BLaER1 treated with 17β-estradiol and CSF1 and Interleukin-3, amounts not matched to agents 10 nM and 100 nM (cell line): Measurements from ENCODE around the gene PTDSS2.

ENCODE experiments used
- H3K27ac ChIP-seq, 11 experiments: shearing (Covaris generic); formaldehyde crosslinking; 2 replicates each; pipeline ENCODE4 v1.8.1; 2022
- H3K27me3 ChIP-seq, 11 experiments: shearing (Covaris generic); formaldehyde crosslinking; 2 replicates each; pipeline ENCODE4 v1.8.1; 2022
- H3K36me3 ChIP-seq, 11 experiments: shearing (Covaris generic); formaldehyde crosslinking; 2 replicates each; pipeline ENCODE4 v1.8.1; 2022
- H3K4me1 ChIP-seq, 10 experiments: shearing (Covaris generic); formaldehyde crosslinking; 2 replicates each; pipeline ENCODE4 v1.8.1; 2022
- H3K4me2 ChIP-seq, 11 experiments: shearing (Covaris generic); formaldehyde crosslinking; 2 replicates each; pipeline ENCODE4 v1.8.1; 2022
- H3K4me3 ChIP-seq, 10 experiments: shearing (Covaris generic); formaldehyde crosslinking; 2 replicates each; pipeline ENCODE4 v1.8.1; 2022
- H3K9ac ChIP-seq, 11 experiments: shearing (Covaris generic); formaldehyde crosslinking; 2 replicates each; pipeline ENCODE4 v1.8.1; 2022
- H3K9me3 ChIP-seq, 11 experiments: shearing (Covaris generic); formaldehyde crosslinking; replicated peaks in 1 of 11; 2 replicates each; pipeline ENCODE4 v1.8.1; 2022
- H4K20me1 ChIP-seq, 11 experiments: shearing (Covaris generic); formaldehyde crosslinking; 2 replicates each; pipeline ENCODE4 v1.8.1; 2022
- Cebpa-rat ChIP-seq, 11 experiments: shearing (Covaris generic); IDR thresholded peaks; 2 replicates each; pipeline ENCODE4 v1.8.1; 2022

Gene PTDSS2

DNA sequence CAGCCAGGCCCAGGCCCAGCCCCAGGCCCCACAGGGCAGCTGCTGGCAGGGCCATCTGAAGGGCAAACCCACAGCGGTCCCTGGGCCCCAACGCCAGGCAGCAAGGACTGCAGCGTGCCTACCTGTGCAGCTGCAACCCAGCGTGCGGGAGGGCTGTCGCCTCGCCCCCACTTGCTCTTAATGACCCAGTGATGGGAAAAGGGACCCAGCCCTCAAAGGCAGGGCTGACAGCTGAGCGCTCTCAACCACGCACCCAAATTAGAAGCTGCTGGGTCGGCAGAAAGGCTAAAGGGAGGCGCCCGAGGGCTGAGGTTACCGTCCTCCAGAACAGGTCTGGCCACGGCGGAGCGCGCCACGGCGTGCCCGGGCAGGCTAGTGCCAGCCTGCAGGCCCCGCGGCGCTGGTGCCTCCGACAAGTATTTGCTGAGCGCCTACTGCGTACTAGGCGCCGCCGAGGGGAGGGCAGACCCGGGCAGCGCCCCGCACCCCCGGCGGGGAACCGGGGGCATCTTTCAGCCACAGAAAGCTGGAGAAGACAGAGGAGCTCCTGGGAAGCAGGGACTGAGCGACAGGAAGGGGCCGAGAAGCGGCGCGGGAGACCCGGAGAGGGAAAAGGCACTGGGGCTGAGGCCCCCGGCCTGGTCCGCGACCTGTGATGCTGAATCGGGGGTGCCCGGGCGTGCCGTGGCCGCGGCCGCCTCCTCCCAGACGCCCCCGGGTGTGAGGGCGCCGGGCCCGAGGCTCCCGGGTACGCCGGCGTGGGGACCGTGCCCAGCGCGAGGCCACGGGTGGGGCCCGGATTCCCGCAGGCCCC, 84.5 kb downstream of the PTDSS2 start:
- Histone ChIP-seq H3K4me3 (peak overlapping the region; percentile 78 to 97 (median 90)), H3K27ac (peak overlapping the region; percentile 69 to 81 (median 77)), H3K4me1 (peaks cover 42 to 56% (median 49%) of the 10 kb centered on the region in 10 experiments), H4K20me1 (peaks cover 38 to 52% (median 43%) of the 10 kb centered on the region in 11 experiments), H3K27me3 (no peaks in the 10 kb centered on the region), H3K9ac (peak overlapping the region; percentile 83 to 94 (median 90)), H3K36me3 (peaks cover 24 to 41% (median 38%) of the 10 kb centered on the region in 11 experiments), H3K9me3 (no peaks in the 10 kb centered on the region), H3K4me2 (peak overlapping the region; percentile 75 to 98 (median 96))
- TF ChIP-seq Cebpa-rat (IDR thresholded peaks at IDR 0.05) = no peak

DNA sequence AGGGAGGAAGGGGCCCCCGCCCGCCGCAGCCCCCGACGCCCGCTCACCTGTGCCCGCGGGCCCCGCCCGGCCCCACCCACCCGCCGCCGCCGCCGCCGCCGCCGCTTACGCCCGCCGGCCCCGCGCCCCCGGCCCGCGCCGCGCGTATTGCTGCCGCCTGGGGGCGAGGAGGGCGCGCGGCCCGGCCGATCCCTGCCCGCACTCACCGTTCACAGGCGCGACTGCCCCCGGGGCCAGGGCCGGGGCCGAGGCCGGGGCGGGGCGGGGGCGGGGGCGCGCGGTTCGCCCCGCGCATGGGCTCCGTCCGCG, 85.1 kb downstream of the PTDSS2 start:
- H3K9ac ChIP-seq = peak overlapping the region; percentile 83 to 94 (median 90)

DNA sequence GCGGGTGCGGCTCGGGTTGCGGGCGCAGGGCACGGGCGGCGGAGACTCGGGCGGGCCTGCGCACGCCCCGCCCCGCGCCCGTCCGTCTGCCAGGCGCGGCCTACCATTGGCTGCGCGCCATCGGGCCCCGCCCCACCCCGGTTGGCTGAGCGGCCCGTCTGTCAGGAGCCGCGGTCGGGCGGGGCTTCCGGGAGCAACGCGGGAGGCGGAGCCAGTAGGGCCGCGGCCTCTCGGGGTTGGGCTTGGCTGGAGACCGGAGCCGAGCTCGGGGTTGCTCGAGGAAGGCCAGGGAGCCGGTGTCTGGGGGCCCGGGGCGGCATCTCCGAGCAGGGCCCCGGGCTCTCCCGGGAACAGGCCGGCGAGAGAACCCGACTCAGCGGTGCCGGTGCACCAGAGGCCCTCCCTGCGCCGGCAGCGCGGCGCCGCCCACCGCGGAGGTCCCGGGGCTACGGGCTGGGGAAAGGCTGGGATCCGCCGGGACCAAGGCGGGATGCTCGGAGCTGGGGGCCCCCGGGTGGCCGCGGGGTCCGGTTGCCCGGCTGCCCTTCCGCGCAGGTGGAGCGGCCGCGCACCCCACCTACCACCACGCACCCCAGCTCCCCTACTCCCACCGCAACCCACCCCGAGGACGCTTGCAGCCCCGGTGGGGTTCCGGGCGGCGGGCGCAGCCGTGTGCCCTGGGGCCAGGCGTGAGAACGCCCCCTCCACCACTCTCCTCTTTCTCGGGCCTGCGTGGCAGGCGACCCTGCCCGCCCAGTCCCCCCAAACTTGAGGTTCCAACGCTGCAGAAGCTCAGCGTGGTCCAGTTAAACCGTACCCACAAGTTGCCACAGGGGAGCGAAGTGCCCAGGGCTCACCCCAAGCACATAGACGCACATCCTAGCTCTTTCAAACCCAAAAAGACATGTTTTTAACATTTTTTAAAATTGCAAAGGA, 85.7 kb downstream of the PTDSS2 start, which contains the start of gene HRAS:
Gene HRAS (minus strand): TSS at position 58 of the 936 bp plus-strand sequence.
- Histone ChIP-seq H3K9me3 (no peaks in the 10 kb centered on the region), H3K27ac (peak within 1 kb of the TSS; percentile 73 to 97 (median 94)), H4K20me1 (peaks cover 34 to 45% (median 39%) of the 10 kb centered on the region in 11 experiments), H3K4me1 (peaks cover 45 to 63% (median 57%) of the 10 kb centered on the region in 10 experiments), H3K27me3 (no peaks in the 10 kb centered on the region), H3K9ac (peak within 1 kb of the TSS; percentile 83 to 94 (median 90)), H3K36me3 (peaks cover 24 to 34% (median 31%) of the 10 kb centered on the region in 11 experiments), H3K4me2 (peak within 1 kb of the TSS; percentile 96 to 100 (median 98)), H3K4me3 (peak within 1 kb of the TSS; percentile 78 to 97 (median 90))
- TF ChIP-seq Cebpa-rat (IDR thresholded peaks at IDR 0.05) = no peak

More for the DNA sequence above, 85.1 kb downstream of the PTDSS2 start:
- Histone ChIP-seq H4K20me1 (peaks cover 35 to 46% (median 39%) of the 10 kb centered on the region in 11 experiments), H3K4me2 (peak overlapping the region in 10 of 11 experiments; percentile 75 to 98 (median 94); a peak in 18 of 22 replicates), H3K9me3 (no peaks in the 10 kb centered on the region), H3K4me3 (peak overlapping the region; percentile 78 to 97 (median 90)), H3K36me3 (peaks cover 24 to 35% (median 32%) of the 10 kb centered on the region in 11 experiments), H3K4me1 (peaks cover 42 to 59% (median 53%) of the 10 kb centered on the region in 10 experiments), H3K27ac (peak overlapping the region; percentile 73 to 97 (median 94)), H3K27me3 (no peaks in the 10 kb centered on the region)
- TF ChIP-seq Cebpa-rat (IDR thresholded peaks at IDR 0.05) = no peak

DNA sequence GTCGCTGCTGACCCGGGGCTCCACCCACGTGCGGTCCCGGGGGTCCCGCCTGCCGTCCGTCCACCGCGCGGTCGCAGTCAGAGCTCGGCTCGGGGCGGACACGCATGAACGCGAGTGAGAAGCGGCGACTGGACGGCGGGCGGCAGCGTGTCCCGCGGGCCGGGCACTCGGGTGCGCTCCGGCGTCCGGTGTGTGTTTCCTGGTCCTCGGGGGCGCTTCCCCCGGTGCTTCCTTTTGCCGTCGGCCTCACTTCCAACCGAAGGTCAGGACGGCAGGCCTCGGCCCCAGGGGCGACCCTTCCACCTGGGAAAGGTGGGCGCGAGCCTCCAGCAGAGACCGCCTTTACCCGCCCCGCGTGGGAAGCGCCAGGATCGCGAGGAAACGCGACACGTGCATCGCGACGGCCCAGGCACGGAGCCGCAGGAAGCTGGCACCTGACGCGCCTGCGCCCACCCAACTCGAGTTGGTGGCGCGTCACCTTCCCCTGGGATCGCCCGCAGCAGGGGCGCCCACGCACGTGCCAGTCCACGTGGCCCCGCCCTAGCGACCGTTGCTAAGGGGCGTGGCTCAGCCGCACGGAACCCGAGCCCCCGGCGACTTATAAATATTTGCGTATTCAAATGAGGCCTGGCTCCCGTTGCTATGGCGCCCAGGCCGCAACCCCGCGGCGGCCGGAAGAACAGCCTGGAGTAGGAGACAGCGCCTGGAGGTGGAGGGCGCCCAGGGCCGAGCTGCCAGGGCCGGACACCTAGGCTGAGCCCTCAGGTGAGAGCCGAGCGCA, 87.0 kb downstream of the PTDSS2 start, which contains the start of gene LRRC56:
Gene LRRC56 (plus strand): TSS at position 687 of the 781 bp plus-strand sequence. CDS start 3,158 bp downstream, outside the sequence.
- Histone ChIP-seq H3K27me3 (no peaks in the 10 kb centered on the region), H3K9ac (peak within 1 kb of the TSS; percentile 80 to 94 (median 88)), H3K27ac (peak within 1 kb of the TSS; percentile 65 to 97 (median 94)), H3K36me3 (peaks cover 18 to 22% (median 20%) of the 10 kb centered on the region in 11 experiments), H3K4me2 (peak within 1 kb of the TSS; percentile 89 to 100 (median 98)), H3K9me3 (no peaks in the 10 kb centered on the region), H4K20me1 (peaks cover 25 to 35% (median 29%) of the 10 kb centered on the region in 11 experiments), H3K4me1 (peaks cover 46 to 70% (median 63%) of the 10 kb centered on the region in 10 experiments), H3K4me3 (peak within 1 kb of the TSS; percentile 78 to 97 (median 90))
- TF ChIP-seq Cebpa-rat (IDR thresholded peaks at IDR 0.05) = no peak

DNA sequence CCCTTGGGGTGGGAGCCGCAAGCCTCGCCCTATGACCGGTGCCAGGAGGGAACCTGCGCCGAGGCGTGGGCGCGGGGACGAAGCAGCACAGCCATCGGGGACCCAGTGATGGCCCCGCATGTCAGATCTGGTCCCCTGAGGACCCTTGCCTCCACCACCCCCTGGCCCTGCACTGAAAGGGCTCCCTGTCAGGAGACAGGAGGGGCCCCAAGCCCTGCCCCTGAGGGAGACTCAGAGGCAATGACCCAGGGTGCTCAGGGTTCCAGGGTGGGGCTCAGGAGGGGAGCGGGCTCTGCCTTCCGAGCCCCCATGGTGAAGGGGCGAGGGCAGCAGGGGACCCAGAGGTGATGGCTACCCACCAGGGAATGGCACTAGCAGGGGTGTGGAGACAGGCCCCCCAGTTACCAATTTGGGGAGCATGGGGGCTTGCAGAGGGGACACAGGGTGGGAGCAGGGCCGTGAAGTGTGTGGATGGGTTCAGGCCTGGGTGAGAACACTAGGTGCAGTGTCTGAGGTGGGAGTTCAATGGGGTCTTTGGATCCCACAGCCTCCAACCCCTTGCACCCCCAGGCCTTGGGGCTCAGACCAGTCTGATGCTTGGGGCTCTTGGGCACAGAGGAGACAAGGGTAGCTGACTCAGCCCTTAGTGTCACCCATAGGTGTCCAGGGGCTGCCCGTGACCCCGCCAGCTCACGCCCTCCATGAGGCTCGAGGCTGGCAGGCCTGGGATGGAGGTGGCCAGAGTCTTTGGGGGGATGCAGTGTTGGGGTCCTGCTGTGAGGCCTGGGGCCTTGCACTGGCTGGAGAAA, 87.7 kb downstream of the PTDSS2 start:
- Histone ChIP-seq H3K4me2 (peak overlapping the region; percentile 89 to 100 (median 98)), H3K4me3 (peak overlapping the region; percentile 78 to 97 (median 90)), H4K20me1 (peaks cover 18 to 27% (median 21%) of the 10 kb centered on the region in 11 experiments), H3K9me3 (no peaks in the 10 kb centered on the region), H3K9ac (peak overlapping the region; percentile 80 to 94 (median 88)), H3K27me3 (no peaks in the 10 kb centered on the region), H3K27ac (peak overlapping the region; percentile 38 to 97 (median 94); a peak in 21 of 22 replicates), H3K4me1 (peaks cover 40 to 68% (median 57%) of the 10 kb centered on the region in 10 experiments), H3K36me3 (peaks cover 10 to 14% (median 12%) of the 10 kb centered on the region in 11 experiments)
- no peak for TF ChIP-seq Cebpa-rat (IDR thresholded peaks at IDR 0.05)

DNA sequence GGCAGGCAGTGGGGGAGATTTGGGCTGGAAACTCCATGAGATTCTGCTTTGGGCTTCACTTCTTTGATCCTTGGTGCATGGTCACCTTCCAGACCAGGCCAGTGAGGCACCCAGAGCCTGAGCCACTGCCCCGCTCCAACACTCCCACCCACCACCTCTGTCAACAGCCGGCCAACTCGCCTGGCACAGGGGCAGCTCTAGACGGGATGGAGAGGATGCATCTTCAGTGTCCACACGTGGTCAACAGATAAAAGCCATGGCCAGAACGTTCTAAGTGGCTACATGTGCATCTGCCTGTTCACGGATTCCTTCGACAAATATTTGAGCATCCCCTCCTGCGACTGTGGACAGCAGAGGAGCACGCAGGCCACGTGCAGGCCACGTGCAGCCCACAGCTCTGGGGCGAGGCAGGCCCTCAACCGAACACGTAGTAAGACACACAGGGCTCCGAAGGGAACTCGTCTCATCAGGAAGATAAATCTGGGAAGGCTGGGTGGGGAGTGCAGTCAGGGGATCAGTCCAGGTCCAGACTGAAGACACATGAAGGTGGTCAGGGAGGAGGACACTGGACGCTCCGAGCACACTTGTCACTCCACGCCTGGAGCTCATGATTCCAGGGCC, 88.5 kb downstream of the PTDSS2 start:
- Histone ChIP-seq H3K27me3 (no peaks in the 10 kb centered on the region), H4K20me1 (peaks cover 11 to 20% (median 14%) of the 10 kb centered on the region in 11 experiments), H3K4me1 (peaks cover 33 to 64% (median 54%) of the 10 kb centered on the region in 10 experiments), H3K27ac (peak overlapping the region in 7 of 11 experiments; percentile 92 to 97 (median 95); a peak in 9 of 22 replicates), H3K9me3 (no peaks in the 10 kb centered on the region), H3K36me3 (peaks cover 2 to 7% (median 6%) of the 10 kb centered on the region in 11 experiments; a peak in 20 of 22 replicates), H3K4me3 (peak overlapping the region in 7 of 10 experiments; percentile 78 to 97 (median 94); a peak in 9 of 20 replicates), H3K9ac (peak overlapping the region in 9 of 11 experiments; percentile 80 to 94 (median 89); a peak in 16 of 22 replicates), H3K4me2 (peak overlapping the region; percentile 89 to 100 (median 98))
- TF ChIP-seq Cebpa-rat (IDR thresholded peaks at IDR 0.05) = no peak

DNA sequence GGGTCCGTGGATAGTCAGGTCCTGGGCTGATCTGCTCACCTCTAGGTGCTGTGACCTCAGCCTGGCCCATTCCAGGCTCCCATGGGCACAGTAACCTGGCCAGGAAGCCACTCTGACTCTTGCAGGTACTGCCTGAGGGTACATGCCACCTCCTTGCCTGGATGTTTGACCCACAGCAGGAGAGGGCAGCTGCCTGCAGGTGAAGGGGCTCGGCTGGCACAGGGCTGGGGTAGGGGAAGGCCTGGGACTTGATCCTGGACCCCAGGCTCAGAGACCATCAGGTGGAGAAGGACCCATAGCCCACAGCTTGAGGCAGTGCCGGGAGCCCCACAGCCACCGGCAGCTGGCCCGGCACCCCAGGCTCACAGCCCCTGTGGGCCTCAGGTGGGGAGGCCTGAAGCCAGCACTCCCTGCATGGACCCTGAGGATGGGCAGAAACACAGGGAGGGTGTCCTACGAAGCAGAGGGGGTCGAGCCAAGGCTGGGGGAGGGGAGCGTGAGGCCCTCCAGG, 89.9 kb downstream of the PTDSS2 start:
- Histone ChIP-seq H4K20me1 (peaks cover 0 to 5% (median 0%) of the 10 kb centered on the region in 11 experiments; a peak in 2 of 22 replicates), H3K36me3 (no peaks in the 10 kb centered on the region), H3K9me3 (no peaks in the 10 kb centered on the region), H3K4me3 (no peak overlapping the region), H3K27ac (no peak overlapping the region), H3K9ac (peak overlapping the region in 2 of 11 experiments; percentile 13 to 35; a peak in 2 of 22 replicates), H3K27me3 (no peaks in the 10 kb centered on the region), H3K4me2 (0 out of 22 replicates have a peak overlapping the region, but pooled peaks of 2 of the 11 experiments have one; percentile 14 to 18), H3K4me1 (peaks cover 24 to 53% (median 43%) of the 10 kb centered on the region in 10 experiments)
- no peak for TF ChIP-seq Cebpa-rat (IDR thresholded peaks at IDR 0.05)
